Smooth muscle cell (in vitro differentiated cells): ENCODE data around the gene PAK5. TPM values are rescaled to one million over a fixed set of nuclear protein-coding genes. Genes with fewer than 3 reads are reported as not detected.

Source experiments
- DNase-seq: peaks from one replicate; lab custom pipeline; 2025; ENCODE audit not compliant: unreplicated experiment; lab: John Stamatoyannopoulos, UW
- H2AFZ ChIP-seq: fragments of 200-600 bp; sonication (generic); 2 replicates; pipeline ENCODE4 v1.6.0; 2016; ENCODE audit warnings: antibody characterized with exemption, low read depth, mild to moderate bottlenecking
- H3F3A ChIP-seq: fragments of 200-600 bp; sonication (generic); 2 replicates; pipeline ENCODE4 v1.6.0; 2017; ENCODE audit warnings: antibody characterized with exemption, low read depth
- H3K27ac ChIP-seq: fragments of 200-600 bp; sonication (generic); 2 replicates; pipeline ENCODE4 v1.5.1; 2016; ENCODE audit warnings: low read depth, mild to moderate bottlenecking
- H3K27me3 ChIP-seq: fragments of 200-600 bp; sonication (generic); 2 replicates; pipeline ENCODE4 v1.6.1; 2016; ENCODE audit warnings: low read depth, mild to moderate bottlenecking
- H3K36me3 ChIP-seq: fragments of 200-600 bp; sonication (generic); 2 replicates; pipeline ENCODE4 v1.5.1; 2016; ENCODE audit warnings: low read depth
- H3K4me1 ChIP-seq: fragments of 200-600 bp; sonication (generic); 2 replicates; pipeline ENCODE4 v1.5.1; 2016; ENCODE audit warnings: low read depth
- H3K4me2 ChIP-seq: fragments of 200-600 bp; sonication (generic); 2 replicates; pipeline ENCODE4 v1.6.0; 2016; ENCODE audit warnings: mild to moderate bottlenecking
- H3K4me3 ChIP-seq: fragments of 200-600 bp; sonication (generic); 2 replicates; pipeline ENCODE4 v1.5.1; 2016; ENCODE audit warnings: mild to moderate bottlenecking
- H3K79me2 ChIP-seq: fragments of 200-600 bp; sonication (generic); 2 replicates; pipeline ENCODE4 v1.6.0; 2016; ENCODE audit warnings: low read depth, mild to moderate bottlenecking
- H3K9ac ChIP-seq: fragments of 200-600 bp; sonication (generic); 2 replicates; pipeline ENCODE4 v1.6.0; 2016; ENCODE audit warnings: low read depth
- H3K9me3 ChIP-seq: fragments of 200-600 bp; sonication (generic); replicated peaks from 2 replicates; pipeline ENCODE4 v1.5.1; 2016; ENCODE audit warnings: low read depth
- H4K20me1 ChIP-seq: fragments of 200-600 bp; sonication (generic); 2 replicates; pipeline ENCODE4 v1.6.0; 2016; ENCODE audit warnings: low read depth
- CTCF ChIP-seq: fragments of 200-600 bp; sonication (generic); IDR thresholded peaks from 2 replicates; pipeline ENCODE4 v1.5.1; 2017; ENCODE audit warnings: borderline replicate concordance, mild to moderate bottlenecking, antibody characterized with exemption; ENCODE audit not compliant: insufficient read depth, poor library complexity, severe bottlenecking
- WGBS: methylation state at CpG from one replicate; pipeline ENCODE4 v1.1.7; 2016; ENCODE audit warnings: low lambda C conversion rate; 5-methylcytosine and 5-hydroxymethylcytosine counted together
- polyA plus RNA-seq: library from polyadenylated mRNA; unstranded; fragments of >200 nt; fragmentation: Nextera tagmentation; extraction: Ambion mirVana; gene quantifications from 2 replicates; pipeline ENCODE4 v1.2.1, GENCODE V29; 2016
- total RNA-seq: library from RNA; depleted of rRNA; stranded (reverse); fragments of >200 nt; gene quantifications from 2 replicates; pipeline ENCODE4 v1.2.3, GENCODE V29; 2014

Gene PAK5
- total and polyA plus RNA-seq, 2 experiments from 2014 or later = 0.13 TPM; not detected in 1

GRCh38 chr20:9837634-9838033 is 1.2 kb downstream of the PAK5 start:
- H3K27me3 ChIP-seq = peaks cover 46% of the 10 kb centered on the region
- H3K4me1 ChIP-seq = peaks cover 5% of the 10 kb centered on the region
- H4K20me1 ChIP-seq = no peaks in the 10 kb centered on the region
- H3K36me3 ChIP-seq = no peaks in the 10 kb centered on the region
- no peaks in the 10 kb centered on the region for H3K9me3 ChIP-seq
- WGBS = 73% methylated on average over 7 of the region's 7 CpGs
- TF ChIP-seq CTCF = no peak
- no peaks in the 10 kb centered on the region for H3F3A ChIP-seq
- no peak overlapping the region for H3K9ac ChIP-seq
- H3K4me3 ChIP-seq = no peak overlapping the region
- no peaks in the 10 kb centered on the region for H3K79me2 ChIP-seq
- no peak for DNase-seq
- H3K27ac ChIP-seq = no peak overlapping the region
- no peak overlapping the region for H3K4me2 ChIP-seq
- H2AFZ ChIP-seq = no peak overlapping the region

GRCh38 chr20:9835302-9835701 is 3.6 kb downstream of the PAK5 start:
- Histone ChIP-seq H3K9me3 (no peaks in the 10 kb centered on the region), H3K4me2 (no peak overlapping the region), H3F3A (no peaks in the 10 kb centered on the region), H3K36me3 (no peaks in the 10 kb centered on the region), H2AFZ (no peak overlapping the region), H3K9ac (no peak overlapping the region), H4K20me1 (no peaks in the 10 kb centered on the region), H3K4me1 (peaks cover 5% of the 10 kb centered on the region), H3K4me3 (no peak overlapping the region), H3K27me3 (peaks cover 46% of the 10 kb centered on the region), H3K27ac (no peak overlapping the region), H3K79me2 (no peaks in the 10 kb centered on the region)
- no peak for TF ChIP-seq CTCF
- DNase-seq = no peak
- 67% methylated on average over 1 of the region's 1 CpG for WGBS

- Histone ChIP-seq H3K9me3 (no peaks in the 10 kb centered on the region), H3K4me1 (no peaks in the 10 kb centered on the region), H3F3A (no peaks in the 10 kb centered on the region), H3K9ac (no peak overlapping the region), H2AFZ (no peak overlapping the region), H3K27ac (no peak overlapping the region), H3K4me3 (no peak overlapping the region), H3K27me3 (peaks cover 20% of the 10 kb centered on the region), H3K4me2 (no peak overlapping the region), H3K79me2 (no peaks in the 10 kb centered on the region), H3K36me3 (no peaks in the 10 kb centered on the region), H4K20me1 (no peaks in the 10 kb centered on the region)
- no peak for TF ChIP-seq CTCF
- no peak for DNase-seq
- WGBS = 81% methylated on average over 5 of the region's 5 CpGs
Observed at GRCh38 chr20:9831032-9831431, 7.8 kb downstream of the PAK5 start.

GRCh38 chr20:9829835-9830234 is 9.0 kb downstream of the PAK5 start:
- Histone ChIP-seq H3F3A (no peaks in the 10 kb centered on the region), H4K20me1 (no peaks in the 10 kb centered on the region), H3K27me3 (peaks cover 8% of the 10 kb centered on the region), H3K4me3 (no peak overlapping the region), H3K36me3 (no peaks in the 10 kb centered on the region), H3K9me3 (no peaks in the 10 kb centered on the region), H3K4me2 (no peak overlapping the region), H3K79me2 (no peaks in the 10 kb centered on the region), H2AFZ (no peak overlapping the region), H3K27ac (no peak overlapping the region), H3K9ac (no peak overlapping the region), H3K4me1 (no peaks in the 10 kb centered on the region)
- DNase-seq = no peak
- TF ChIP-seq CTCF = no peak
